Fibroblast of skin of scalp (primary cell): ENCODE results near the gene ATF3.

Experiments used
- DNase-seq: peaks from one replicate; pipeline ENCODE4 v3.0.0-alpha.2; 2013

Gene ATF3

DNA sequence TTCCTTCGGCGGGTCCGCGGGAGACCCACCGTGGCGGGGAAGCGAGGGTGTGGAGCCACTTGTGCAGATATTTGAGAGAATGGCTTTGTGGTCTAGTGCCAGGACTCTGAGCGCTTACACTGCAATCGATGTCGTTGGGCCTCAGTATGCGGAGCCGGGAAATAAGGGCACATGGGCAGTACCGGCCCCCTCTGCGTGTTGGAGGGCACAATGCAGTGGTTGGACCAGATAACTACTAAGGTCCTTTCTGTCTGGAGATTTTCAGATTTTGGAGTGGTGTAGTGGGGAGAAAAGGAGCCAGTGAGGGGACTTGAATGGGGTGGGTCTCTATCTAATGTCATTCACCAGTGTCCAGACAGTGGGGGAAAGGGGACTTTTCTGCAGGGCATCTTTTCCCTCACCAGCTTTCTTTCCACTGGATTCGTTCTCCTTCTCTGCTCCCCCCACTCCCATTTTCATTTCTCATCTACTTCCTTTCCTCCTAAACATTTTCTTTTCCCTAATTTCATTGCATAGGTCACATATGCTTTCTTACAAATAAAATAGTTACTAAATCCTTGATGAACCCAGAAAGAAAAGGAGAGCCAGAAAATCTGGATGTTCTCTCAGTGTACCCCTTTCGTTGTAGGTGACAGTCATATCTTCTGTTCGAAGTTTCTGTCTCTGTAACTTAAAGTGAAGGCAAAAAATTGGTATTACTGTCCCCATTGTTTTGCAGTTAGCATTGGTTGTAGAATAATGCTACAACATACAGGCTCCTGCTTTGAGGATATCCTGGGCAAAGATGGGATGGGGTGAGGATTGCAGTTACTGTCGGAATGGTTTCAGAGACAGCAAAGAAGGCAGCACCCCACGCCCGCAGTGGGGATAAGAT, 1.4 kb downstream of the ATF3 start:
- DNase-seq, result no peak

- no peak for DNase-seq
Measured at GRCh38 chr1:212610575-212610967, 2.0 kb downstream of the ATF3 start.

DNA sequence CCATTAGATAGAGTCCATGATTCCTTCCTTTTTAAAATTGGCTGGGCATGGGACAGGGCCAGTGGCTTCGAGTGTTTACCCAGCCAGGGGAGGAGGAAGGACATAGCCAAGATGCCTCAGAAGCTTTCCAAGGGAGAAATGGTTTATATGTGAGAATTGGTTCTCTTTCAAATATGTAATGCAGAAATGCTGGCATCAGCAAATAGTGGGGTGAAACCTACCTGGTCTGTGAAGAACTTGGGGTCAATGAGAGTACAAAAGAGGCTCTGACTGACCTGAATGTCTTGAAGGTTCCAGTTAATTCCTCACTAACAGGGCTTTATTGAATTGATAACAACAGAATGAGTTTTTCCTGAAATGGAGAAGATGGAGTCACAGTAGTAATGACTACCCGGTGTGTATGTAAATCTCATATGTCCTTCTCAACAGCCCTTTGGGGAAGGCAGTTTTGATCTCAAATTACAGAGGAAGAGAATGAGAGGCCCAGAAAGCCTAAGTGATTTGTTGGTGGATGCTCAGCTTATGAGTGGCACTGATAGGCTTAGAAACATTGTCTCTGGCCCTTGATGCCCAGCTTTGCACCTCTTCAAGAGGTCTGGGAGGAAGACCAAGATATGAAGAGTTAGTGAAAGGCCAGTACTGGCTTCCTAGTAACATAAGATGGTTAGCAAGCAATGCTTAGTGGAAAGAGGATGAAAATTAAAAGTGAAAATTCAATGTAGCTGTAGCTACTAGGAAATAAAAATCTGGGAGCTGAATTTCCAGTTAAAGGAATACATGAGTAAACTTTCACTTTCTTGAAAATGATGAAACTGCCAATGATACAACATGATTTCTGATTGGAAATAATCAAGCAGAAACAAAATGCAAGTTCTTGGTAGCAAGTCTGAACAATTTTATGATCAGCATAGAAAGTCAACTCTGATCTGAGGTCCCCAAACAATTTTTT, 2.7 kb downstream of the ATF3 start:
- no peak for DNase-seq

- DNase-seq, result peak; percentile 68
Measured at GRCh38 chr1:212612041-212612961, 3.7 kb downstream of the ATF3 start.

- DNase-seq, result peak; percentile 90
Measured at GRCh38 chr1:212613440-212614335, 5.1 kb downstream of the ATF3 start.

GRCh38 chr1:212614453-212615200, 6.1 kb downstream of the ATF3 start:
- no peak for DNase-seq

GRCh38 chr1:212615201-212615470, 6.6 kb downstream of the ATF3 start:
- DNase-seq, result no peak

GRCh38 chr1:212618466-212619210, 10.1 kb downstream of the ATF3 start:
- DNase-seq, result peak; percentile 41

DNA sequence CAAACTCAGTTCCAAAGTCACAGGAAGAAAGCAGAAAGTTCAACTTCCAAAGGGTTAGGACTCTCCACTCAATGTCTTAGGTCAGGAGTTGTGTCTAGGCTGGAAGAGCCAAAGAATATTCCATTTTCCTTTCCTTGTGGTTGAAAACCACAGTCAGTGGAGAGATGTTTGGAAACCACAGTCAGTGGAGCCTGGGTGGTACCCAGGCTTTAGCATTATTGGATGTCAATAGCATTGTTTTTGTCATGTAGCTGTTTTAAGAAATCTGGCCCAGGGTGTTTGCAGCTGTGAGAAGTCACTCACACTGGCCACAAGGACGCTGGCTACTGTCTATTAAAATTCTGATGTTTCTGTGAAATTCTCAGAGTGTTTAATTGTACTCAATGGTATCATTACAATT, 11.7 kb downstream of the ATF3 start:
- DNase-seq, result no peak

- DNase-seq, result no peak
Measured at GRCh38 chr1:212621043-212621948, 12.7 kb downstream of the ATF3 start.

DNA sequence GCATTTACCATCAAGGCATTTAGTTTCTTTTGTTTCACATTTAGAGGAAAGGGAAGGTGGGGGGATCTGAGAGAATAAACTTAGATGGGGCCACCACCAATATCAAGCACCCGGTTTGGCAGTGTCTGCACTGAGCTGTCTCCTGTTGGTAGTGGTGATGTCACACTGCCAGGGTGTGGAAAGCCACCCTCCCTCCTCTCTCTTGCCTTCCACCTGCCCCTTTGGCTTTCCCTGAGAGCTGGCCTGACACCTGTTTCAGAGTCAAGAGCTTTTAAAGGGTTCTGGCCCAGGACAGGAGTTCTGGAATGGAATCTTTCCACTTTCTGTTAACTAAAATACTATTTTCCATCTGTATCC, 13.4 kb downstream of the ATF3 start:
- DNase-seq, result no peak

- no peak for DNase-seq
Measured at GRCh38 chr1:212622467-212622866, 13.9 kb downstream of the ATF3 start.

DNA sequence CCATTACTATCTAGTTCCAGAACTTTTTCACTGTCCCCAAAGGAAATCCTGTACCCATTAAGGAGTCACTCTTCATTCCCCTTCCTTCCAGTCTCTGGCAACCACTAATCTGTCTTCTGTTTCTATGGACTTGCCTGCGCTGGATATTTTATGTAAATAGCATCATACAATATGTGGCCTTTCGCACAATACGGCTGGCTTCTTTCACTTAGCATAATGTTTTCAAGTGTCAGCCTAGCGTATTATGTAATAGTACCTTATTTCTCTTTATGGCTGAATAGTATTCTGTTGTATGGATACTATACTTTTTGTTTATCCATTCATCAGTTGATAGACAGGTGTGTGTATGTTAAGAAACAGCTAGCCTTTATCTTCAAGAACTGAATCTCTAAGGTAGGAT, 14.3 kb downstream of the ATF3 start:
- DNase-seq, result no peak

- no peak for DNase-seq
Measured at GRCh38 chr1:212623603-212624002, 15.0 kb downstream of the ATF3 start.

- DNase-seq, result no peak
Measured at GRCh38 chr1:212624976-212625501, 16.5 kb downstream of the ATF3 start.

- DNase-seq, result no peak
Measured at GRCh38 chr1:212625781-212626450, 17.4 kb downstream of the ATF3 start.

DNA sequence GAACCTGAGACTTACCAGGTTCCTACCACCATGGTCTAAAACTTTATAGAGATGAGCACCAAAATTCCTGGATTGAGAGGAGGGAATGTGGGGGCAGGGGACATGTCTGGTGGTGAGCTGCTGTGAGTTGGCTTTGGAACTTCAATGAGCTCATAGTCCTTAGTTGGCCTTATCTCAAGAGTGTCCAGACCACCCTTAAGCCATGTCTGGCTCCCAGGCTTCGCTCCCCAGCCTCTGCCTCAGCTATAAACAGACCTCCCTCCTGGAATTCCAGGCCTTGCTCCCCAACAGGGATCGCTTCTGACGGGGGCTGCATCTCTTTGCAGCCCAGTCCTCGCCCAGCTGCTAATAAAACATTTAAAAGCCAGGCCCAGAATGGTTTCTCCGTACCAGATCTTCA, 19.5 kb downstream of the ATF3 start:
- DNase-seq, result no peak

- no peak for DNase-seq
Measured at GRCh38 chr1:212628813-212629415, 20.4 kb downstream of the ATF3 start.
